ENCODE data around the gene SCAF8.
"Not testable (repeated sequence)": the region's sequence is repeated elsewhere in the genome, so short reads cannot be mapped to it uniquely, and the experiment has no call there.

SCAF8 gene

DNA sequence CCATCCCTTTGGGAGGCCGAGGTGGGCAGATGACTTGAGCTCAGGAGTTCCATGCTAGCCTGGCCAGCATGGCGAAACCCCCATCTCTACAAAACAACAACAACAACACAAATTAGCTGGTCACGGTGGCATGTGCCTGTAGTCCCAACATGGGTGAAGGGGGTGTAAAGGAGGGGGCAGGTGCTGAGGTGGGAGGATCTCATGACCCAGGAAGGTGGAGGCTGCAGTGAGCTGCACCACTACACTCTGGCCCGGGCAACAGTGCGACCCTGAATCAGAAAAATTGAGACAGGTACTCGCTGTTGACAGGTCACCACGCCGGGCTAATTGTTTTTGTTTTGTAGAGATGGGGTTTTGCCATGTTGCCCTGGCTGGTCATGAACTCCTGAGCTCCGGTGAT, 4.2 kb downstream of the SCAF8 start:
- DNase-seq = no peak

DNA sequence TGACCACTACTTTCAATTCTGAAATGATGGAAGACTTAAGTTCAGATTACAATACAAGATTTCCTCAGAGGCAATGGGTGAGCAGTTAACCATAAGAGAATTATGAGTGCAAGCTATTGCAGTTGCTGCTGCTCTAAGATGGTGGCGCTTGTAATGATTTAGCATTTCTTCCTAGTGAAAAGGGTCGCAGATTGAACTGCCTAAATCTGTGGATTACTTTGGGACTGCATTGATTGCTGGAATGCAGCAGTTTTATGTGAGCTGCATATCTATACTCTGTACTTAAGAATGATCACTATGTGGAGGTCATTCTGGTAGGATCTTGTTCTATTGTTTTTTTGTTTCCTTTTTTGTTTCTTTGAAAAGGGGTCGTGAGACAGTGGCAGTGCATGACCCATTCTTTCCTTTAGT, 5.3 kb downstream of the SCAF8 start:
- DNase-seq = no peak

DNA sequence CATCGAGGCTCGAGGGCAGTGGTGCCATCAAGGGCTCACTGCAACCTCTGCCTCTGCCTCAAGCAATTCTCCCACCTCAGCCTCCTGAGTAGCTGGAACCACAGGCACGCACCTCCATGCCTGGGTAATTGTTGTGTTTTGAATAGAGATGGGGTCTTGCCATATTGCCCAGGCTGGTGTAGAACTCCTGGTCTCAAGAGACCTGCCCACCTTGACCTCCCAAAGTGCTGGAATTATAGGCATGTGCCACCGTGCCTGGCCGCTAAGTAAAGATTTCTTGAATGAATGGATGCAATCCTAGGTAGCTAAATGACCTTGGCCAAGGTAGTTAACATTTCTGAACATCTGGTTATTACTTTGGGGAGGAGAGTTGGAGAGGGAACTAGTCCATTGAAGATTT, 7.4 kb downstream of the SCAF8 start:
- DNase-seq = no peak

- DNase-seq = no peak
These were observed 9.7 kb downstream of the SCAF8 start for GRCh38 chr6:154742891-154743290.

DNA sequence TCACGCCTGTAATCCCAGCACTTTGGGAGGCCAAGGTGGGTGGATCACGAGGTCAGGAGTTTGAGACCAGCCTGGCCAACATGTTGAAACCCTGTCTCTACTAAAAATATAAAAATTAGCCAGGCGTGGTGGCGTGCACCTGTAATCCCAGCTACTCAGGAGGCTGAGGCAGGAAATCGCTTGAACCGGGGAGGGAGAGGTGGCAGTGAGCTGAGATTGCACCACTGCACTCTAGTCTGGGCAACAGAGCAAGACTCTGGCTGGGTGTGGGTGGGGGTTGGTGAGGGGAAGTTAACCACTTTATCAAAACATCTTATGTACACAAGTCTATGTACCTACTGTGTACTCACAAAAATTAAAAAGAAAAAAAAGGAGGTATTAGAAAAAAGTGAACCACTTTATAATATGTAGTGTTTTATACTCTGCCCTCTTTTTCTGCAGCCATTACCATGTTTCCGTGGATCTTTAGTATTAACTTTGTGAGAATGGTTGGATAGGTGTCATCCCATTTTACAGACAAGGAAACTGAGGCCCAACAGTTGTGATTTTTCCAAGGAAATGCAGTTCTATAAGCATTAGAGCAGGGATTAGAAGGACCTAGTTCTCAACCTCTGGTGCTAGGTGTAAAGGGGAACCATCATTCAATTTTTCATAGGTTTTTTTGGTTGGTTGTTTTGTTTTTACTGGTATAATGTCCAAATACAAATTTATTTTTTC, 11.0 kb downstream of the SCAF8 start:
- DNase-seq = not testable (repeated sequence)

DNA sequence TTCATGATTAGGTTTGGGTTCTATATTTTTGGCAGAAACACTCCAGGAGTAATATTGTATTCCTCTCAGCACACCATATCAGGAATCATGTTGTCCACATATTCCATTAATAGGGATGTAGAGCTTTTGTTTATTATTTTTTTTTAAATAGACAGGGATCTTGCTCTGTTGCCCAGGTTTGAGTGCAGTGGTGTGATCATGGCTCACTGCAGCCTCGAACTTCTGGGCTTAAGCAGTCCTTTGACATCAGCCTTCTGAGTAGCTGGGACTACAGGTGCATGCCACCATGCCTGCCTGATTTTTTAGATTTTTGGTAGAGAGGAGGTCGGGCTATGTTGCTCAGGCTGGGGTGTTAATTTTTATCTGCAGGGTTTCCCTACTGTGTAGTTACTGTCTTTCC, 12.0 kb downstream of the SCAF8 start:
- no peak for DNase-seq

DNA sequence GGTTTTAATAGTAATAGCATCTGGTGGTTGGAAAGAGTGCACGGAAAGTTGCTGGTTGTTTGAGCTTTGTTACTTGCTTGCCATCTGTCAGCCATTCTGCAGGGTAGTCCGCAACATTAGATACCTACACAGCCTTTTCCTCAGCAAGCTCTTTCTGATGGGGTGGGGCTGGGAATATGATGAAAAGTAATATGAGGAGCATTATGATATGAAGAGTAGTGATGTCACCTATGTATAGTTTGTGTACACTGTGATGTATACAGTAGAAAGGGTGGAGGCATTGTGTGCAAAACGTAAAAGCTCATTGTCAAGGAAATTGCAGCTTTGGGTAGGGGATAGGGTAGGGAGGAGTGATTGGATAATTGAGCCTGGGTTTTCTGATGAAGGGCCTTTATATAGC, 16.1 kb downstream of the SCAF8 start:
- DNase-seq = no peak

GRCh38 chr6:154751011-154751800, 18.0 kb downstream of the SCAF8 start:
- DNase-seq = no peak

- no peak for DNase-seq
These were observed 18.8 kb downstream of the SCAF8 start for GRCh38 chr6:154752022-154752421.

- DNase-seq = peak; percentile 33
These were observed 20.9 kb downstream of the SCAF8 start for GRCh38 chr6:154754152-154754551.

DNA sequence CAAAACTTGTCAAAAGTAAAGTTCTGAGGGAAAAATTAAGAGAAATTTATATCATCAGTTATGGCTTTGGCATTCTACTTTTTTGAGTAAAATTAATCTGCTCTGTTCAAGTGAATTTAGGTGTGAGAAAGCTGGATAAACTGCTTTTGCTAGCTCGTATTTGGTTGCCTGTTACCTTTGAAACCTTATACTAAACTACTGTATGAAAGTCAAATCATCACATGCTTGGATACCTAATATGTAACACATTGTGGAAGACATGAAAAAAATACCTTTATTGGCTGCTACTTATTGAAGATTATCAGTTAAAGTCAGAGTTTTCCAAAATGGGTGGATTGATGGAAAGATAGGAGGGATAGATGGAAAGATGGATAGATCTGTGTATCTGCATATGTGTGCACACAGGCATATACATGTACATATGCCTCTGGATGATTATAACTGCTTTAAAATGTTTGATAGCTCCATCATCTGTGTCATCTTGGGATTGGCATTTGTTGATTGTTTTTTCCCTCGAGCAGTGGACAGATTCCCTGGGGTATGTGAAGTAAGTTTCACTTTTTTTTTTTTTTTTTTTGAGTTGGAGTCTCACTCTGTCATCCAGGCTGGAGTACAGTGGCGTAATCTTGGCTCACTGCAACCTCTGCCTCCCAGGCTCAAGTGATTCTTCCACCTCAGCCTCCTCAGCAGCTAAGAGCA, 24.3 kb downstream of the SCAF8 start:
- no peak for DNase-seq

DNA sequence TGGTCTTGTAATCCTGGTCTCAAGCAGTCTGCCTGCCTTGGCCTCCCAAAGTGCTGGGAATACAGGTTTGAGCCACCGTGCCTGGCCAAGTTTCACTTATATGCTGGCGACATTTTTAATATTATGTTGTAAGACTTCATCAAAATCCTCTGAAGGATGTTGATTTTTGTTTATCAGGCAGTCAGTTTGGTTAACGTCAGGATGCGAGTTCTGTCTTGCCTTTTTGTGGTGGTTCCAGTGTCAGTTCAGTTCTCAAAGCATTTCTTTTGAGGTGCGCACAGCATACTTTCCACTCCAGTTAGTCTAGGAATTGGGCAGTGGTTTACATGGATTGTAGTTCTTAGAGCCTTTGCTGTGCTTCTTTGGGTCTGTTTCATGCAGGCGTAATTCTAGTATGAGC, 24.9 kb downstream of the SCAF8 start:
- DNase-seq = no peak

- DNase-seq = no peak
These were observed 30.4 kb downstream of the SCAF8 start for GRCh38 chr6:154763650-154764049.

- no peak for DNase-seq
These were observed 32.1 kb downstream of the SCAF8 start for GRCh38 chr6:154765273-154765672.

GRCh38 chr6:154766288-154766687, 33.1 kb downstream of the SCAF8 start:
- no peak for DNase-seq

- DNase-seq = no peak
These were observed 33.9 kb downstream of the SCAF8 start for GRCh38 chr6:154767003-154767723.

- DNase-seq = no peak
These were observed 35.1 kb downstream of the SCAF8 start for GRCh38 chr6:154768280-154768679.

- DNase-seq = no peak
These were observed 40.4 kb downstream of the SCAF8 start for GRCh38 chr6:154773610-154774089.

GRCh38 chr6:154779157-154779556, 45.9 kb downstream of the SCAF8 start:
- DNase-seq = not testable (repeated sequence)

DNA sequence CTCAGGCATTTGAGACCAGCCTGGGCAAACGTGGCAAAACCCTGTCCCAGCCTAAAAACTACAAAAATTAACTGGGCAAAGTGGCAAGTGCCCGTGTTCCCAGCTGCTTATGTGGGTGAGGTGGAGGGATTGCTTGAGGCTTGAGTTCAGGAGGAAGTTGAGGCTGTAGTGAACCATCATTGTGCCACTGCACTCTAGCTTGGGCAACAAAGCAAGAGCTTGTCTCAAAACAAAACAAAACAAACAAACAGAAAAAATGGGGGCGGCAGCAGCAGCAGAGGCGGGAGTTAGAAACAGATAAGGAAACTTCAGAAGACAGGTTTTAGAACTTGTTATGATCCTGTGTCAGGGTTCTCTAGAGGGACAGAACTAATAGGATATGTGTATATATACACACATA, 49.0 kb downstream of the SCAF8 start:
- DNase-seq = no peak

- DNase-seq = no peak
These were observed 50.0 kb downstream of the SCAF8 start for GRCh38 chr6:154783229-154783628.

GRCh38 chr6:154785075-154785474, 51.9 kb downstream of the SCAF8 start:
- no peak for DNase-seq
